BJ (cell line): ENCODE data around the gene LPAR1. TPM values are rescaled to one million over a fixed set of nuclear protein-coding genes. Genes with fewer than 3 reads are reported as not detected.

Experiments
- CTCF ChIA-PET: fragments of 350-600 bp; formaldehyde crosslinking; extraction: SDS; loops from one replicate; lab custom pipeline; 2021; ENCODE audit warnings: antibody characterized with exemption, inconsistent platforms; lab: Yijun Ruan, JAX
- POLR2A ChIA-PET: fragments of 300-600 bp; sonication (Branson Sonifier 250); formaldehyde crosslinking; extraction: SDS; loops from one replicate; lab custom pipeline; 2021; ENCODE audit warnings: antibody characterized with exemption; lab: Charles Lee
- DNase-seq: peaks from one replicate; pipeline ENCODE4 v3.0.0-alpha.2; 2011; ENCODE audit warnings: low read depth
- H3K27me3 ChIP-seq: 2 replicates; pipeline ENCODE4 v1.6.0; 2011; ENCODE audit warnings: low read length; ENCODE audit not compliant: control insufficient read depth, insufficient read depth
- H3K36me3 ChIP-seq: 2 replicates; pipeline ENCODE4 v1.5.1; 2011; ENCODE audit warnings: low read length; ENCODE audit not compliant: control insufficient read depth, insufficient read depth
- H3K4me3 ChIP-seq: 2 replicates; pipeline ENCODE4 v1.5.1; 2011; ENCODE audit warnings: low read depth, mild to moderate bottlenecking, control low read depth, low read length
- polyA plus RNA-seq: library from polyadenylated mRNA; depleted of rRNA; stranded (reverse); fragments of >200 nt; gene quantifications from 2 replicates; pipeline ENCODE4 v1.2.3, GENCODE V29; 2011
- TF ChIP-seq, protein P1 (sequence below): IDR thresholded peaks from 2 replicates; pipeline ENCODE4 v1.5.1; 2011; ENCODE audit warnings: low read depth, mild to moderate bottlenecking, control low read depth, inconsistent platforms, low read length, moderate library complexity; ENCODE audit not compliant: insufficient read depth

The LPAR1 gene
- polyA plus RNA-seq, 1 experiment = 224 TPM

DNA sequence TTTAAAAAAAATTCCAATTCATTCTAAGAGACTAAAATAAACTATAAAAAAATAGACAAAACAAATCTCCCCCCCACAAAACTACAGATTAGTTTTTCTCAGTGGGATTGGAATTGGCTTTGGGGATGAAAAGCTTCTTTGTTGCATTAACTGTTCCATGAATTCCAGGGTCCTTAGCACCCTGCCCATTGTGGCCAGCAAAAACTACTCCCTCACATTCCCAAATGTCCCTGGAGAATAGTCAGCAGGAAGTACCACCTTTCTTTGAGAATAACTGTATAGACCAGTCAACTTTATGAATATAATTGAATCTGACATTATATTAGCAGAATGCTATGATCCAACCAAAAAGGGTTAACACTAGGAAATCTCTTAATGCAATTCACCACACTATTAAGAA, 147.9 kb downstream of the LPAR1 start:
- no peaks in the 10 kb centered on the region for H3K27me3 ChIP-seq
- ChIA-PET CTCF (interaction anchor here (0.6 kb wide), 1 partner anchor 57 kb away, joined by 3 read pairs; no protein-coding TSS in a partner anchor), POLR2A (no interaction called here)
- TF ChIP-seq, protein P1, sequence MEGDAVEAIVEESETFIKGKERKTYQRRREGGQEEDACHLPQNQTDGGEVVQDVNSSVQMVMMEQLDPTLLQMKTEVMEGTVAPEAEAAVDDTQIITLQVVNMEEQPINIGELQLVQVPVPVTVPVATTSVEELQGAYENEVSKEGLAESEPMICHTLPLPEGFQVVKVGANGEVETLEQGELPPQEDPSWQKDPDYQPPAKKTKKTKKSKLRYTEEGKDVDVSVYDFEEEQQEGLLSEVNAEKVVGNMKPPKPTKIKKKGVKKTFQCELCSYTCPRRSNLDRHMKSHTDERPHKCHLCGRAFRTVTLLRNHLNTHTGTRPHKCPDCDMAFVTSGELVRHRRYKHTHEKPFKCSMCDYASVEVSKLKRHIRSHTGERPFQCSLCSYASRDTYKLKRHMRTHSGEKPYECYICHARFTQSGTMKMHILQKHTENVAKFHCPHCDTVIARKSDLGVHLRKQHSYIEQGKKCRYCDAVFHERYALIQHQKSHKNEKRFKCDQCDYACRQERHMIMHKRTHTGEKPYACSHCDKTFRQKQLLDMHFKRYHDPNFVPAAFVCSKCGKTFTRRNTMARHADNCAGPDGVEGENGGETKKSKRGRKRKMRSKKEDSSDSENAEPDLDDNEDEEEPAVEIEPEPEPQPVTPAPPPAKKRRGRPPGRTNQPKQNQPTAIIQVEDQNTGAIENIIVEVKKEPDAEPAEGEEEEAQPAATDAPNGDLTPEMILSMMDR = no peak
- H3K4me3 ChIP-seq = no peak overlapping the region
- no peak for DNase-seq
- H3K36me3 ChIP-seq = peaks cover 1% of the 10 kb centered on the region; the same call in 1 of the 2 replicates

GRCh38 chr9:110887276-110887675, 151.0 kb downstream of the LPAR1 start:
- no peak for DNase-seq
- TF ChIP-seq, protein P1 = no peak
- H3K36me3 ChIP-seq = no peaks in the 10 kb centered on the region
- ChIA-PET POLR2A (no interaction called here), CTCF (interaction anchor here (1.3 kb wide), 1 partner anchor 113 kb away, joined by 3 read pairs; no protein-coding TSS in a partner anchor)
- H3K27me3 ChIP-seq = no peaks in the 10 kb centered on the region
- no peak overlapping the region for H3K4me3 ChIP-seq

- TF ChIP-seq, protein P1 = no peak
Measured at GRCh38 chr9:110886832-110887231, 151.4 kb downstream of the LPAR1 start.

DNA sequence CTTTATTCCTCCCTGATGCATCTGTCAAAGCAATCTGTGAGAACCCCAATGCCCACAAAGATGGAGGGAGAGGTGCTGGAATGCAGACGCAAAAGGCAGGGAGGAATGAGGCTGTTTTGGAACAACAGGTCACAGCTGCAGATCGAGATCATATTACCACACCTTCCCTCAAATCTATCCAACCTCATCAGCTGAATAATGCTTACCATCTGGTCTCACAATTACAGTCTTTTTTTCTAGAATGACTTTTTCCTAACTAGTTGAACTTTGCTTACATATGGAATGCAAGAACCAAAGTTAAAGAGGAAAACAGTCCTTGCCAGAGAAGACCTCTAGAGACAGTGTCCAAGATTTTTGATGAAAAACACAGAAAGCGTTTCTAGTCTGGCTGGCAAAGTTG, 158.1 kb downstream of the LPAR1 start:
- peak; percentile 72 for DNase-seq
- CTCF ChIA-PET = no interaction called here
- H3K4me3 ChIP-seq = no peak overlapping the region
- POLR2A ChIA-PET = interaction anchor here (0.5 kb wide), 1 partner anchor 229 kb away, joined by 14 read pairs; no protein-coding TSS in a partner anchor
- no peaks in the 10 kb centered on the region for H3K27me3 ChIP-seq
- no peaks in the 10 kb centered on the region; the same call in 1 of the 2 replicates for H3K36me3 ChIP-seq
- TF ChIP-seq, protein P1 = peak; percentile 8; the same call in 1 of the 2 replicates

More at GRCh38 chr9:110886832-110887231, 151.4 kb downstream of the LPAR1 start:
- ChIA-PET POLR2A (no interaction called here), CTCF (interaction anchor here (1.3 kb wide), 1 partner anchor 113 kb away, joined by 3 read pairs; no protein-coding TSS in a partner anchor)
- no peak overlapping the region for H3K4me3 ChIP-seq
- no peak for DNase-seq
- no peaks in the 10 kb centered on the region for H3K36me3 ChIP-seq
- no peaks in the 10 kb centered on the region for H3K27me3 ChIP-seq

DNA sequence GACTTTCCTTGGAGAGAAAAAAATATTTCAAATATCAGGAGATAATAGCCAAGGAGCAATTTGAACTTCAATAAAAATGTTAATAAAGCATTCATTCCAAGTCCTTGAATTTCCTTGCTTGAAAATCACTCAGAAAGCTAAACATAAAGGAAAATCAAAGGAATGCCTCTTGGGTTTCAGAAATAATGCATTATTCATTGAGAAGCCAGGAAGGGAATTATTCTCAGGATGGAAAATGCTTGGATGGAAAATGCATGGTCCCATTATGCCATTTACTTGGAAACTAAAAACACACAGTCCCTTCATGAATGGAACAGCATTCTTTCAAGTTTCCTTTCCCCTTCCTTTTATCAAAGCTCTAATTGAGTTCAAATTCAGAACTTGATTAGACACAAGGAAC, 160.9 kb downstream of the LPAR1 start:
- CTCF ChIA-PET = no interaction called here
- DNase-seq = no peak
- Histone ChIP-seq H3K36me3 (no peaks in the 10 kb centered on the region; the same call in 1 of the 2 replicates), H3K27me3 (no peaks in the 10 kb centered on the region), H3K4me3 (no peak overlapping the region)
- POLR2A ChIA-PET = no interaction called here
- TF ChIP-seq, protein P1 = no peak
